Lower lobe of right lung (tissue), 2 donors: Measurements from ENCODE around the gene TEAD4. TPM values are rescaled to one million over a fixed set of nuclear protein-coding genes. Genes with fewer than 3 reads are reported as not detected.

Experiments
- ATAC-seq, 2 donors: fragments of 200-7000 bp; cut with Tn5 transposase; one replicate each; pipeline ENCODE4 v1.9.1; 2020 to 2022; ENCODE audit warnings: mild to moderate bottlenecking in 2 of 2, moderate library complexity in 2 of 2
- DNase-seq: peaks from one replicate; pipeline ENCODE4 v3.0.0-alpha.2; 2020
- H3K27ac ChIP-seq: fragments of 200-600 bp; one replicate; pipeline ENCODE4 v1.8.0; 2022
- H3K27me3 ChIP-seq: fragments of 200-600 bp; one replicate; pipeline ENCODE4 v1.8.0; 2022; ENCODE audit warnings: low read depth
- H3K36me3 ChIP-seq: fragments of 200-600 bp; one replicate; pipeline ENCODE4 v1.8.0; 2022; ENCODE audit warnings: mild to moderate bottlenecking
- H3K4me1 ChIP-seq: fragments of 200-600 bp; one replicate; pipeline ENCODE4 v1.8.0; 2022
- H3K4me3 ChIP-seq: fragments of 200-600 bp; one replicate; pipeline ENCODE4 v1.8.0; 2022; ENCODE audit warnings: mild to moderate bottlenecking
- H3K9me3 ChIP-seq: fragments of 200-600 bp; one replicate; pipeline ENCODE4 v1.8.0; 2022
- intact Hi-C: fragments of 100-400 bp; cut with DNase I; formaldehyde crosslinking; loops from one replicate; pipeline ENCODE4 v1.11.0; 2022
- total RNA-seq: library from RNA; stranded (reverse); fragmentation: NEBNext Ultra II Directional; extraction: Animal tissue kit (Norgen Biotek cat#: 25700); gene quantifications from one replicate; pipeline ENCODE4 v1.2.1, GENCODE V29; 2021
- TF ChIP-seq, protein P1 (sequence below): fragments of 200-600 bp; IDR thresholded peaks from one replicate; pipeline ENCODE4 v1.8.0; 2022; ENCODE audit warnings: antibody characterized with exemption, mild to moderate bottlenecking
- donor health status: DM: no; HTN: yes; CAD: no; lungs with severe emphysema.

Gene TEAD4
- total RNA-seq, 1 donor from 2014 or later, result 27.3 TPM

- Histone ChIP-seq H3K4me3 (no peak overlapping the region), H3K36me3 (peaks cover under 1% of the 10 kb centered on the region), H3K4me1 (peaks cover 28% of the 10 kb centered on the region), H3K27ac (no peak overlapping the region), H3K9me3 (no peaks in the 10 kb centered on the region), H3K27me3 (no peaks in the 10 kb centered on the region)
- TF ChIP-seq, protein P1, sequence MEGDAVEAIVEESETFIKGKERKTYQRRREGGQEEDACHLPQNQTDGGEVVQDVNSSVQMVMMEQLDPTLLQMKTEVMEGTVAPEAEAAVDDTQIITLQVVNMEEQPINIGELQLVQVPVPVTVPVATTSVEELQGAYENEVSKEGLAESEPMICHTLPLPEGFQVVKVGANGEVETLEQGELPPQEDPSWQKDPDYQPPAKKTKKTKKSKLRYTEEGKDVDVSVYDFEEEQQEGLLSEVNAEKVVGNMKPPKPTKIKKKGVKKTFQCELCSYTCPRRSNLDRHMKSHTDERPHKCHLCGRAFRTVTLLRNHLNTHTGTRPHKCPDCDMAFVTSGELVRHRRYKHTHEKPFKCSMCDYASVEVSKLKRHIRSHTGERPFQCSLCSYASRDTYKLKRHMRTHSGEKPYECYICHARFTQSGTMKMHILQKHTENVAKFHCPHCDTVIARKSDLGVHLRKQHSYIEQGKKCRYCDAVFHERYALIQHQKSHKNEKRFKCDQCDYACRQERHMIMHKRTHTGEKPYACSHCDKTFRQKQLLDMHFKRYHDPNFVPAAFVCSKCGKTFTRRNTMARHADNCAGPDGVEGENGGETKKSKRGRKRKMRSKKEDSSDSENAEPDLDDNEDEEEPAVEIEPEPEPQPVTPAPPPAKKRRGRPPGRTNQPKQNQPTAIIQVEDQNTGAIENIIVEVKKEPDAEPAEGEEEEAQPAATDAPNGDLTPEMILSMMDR, result no peak
- intact Hi-C loops, result no loop called here
- DNase-seq (no peak), ATAC-seq (no peak)
Measured at GRCh38 chr12:3009780-3010179, 50.6 kb downstream of the TEAD4 start.

GRCh38 chr12:3010214-3010930, 51.2 kb downstream of the TEAD4 start:
- DNase-seq (no peak), ATAC-seq (no peak)
- Histone ChIP-seq H3K4me3 (no peak overlapping the region), H3K4me1 (peaks cover 31% of the 10 kb centered on the region), H3K9me3 (no peaks in the 10 kb centered on the region), H3K27ac (no peak overlapping the region), H3K27me3 (no peaks in the 10 kb centered on the region), H3K36me3 (no peaks in the 10 kb centered on the region)
- TF ChIP-seq, protein P1, result no peak
- intact Hi-C loops, result no loop called here

GRCh38 chr12:3012786-3013185, 53.6 kb downstream of the TEAD4 start:
- H3K4me1 ChIP-seq, result peaks cover 31% of the 10 kb centered on the region
- peaks cover 19% of the 10 kb centered on the region for H3K36me3 ChIP-seq
- no peak overlapping the region for H3K4me3 ChIP-seq
- ATAC-seq (no peak), DNase-seq (no peak)
- intact Hi-C loops, result no loop called here
- H3K27ac ChIP-seq, result peak overlapping the region; percentile 25
- H3K9me3 ChIP-seq, result no peaks in the 10 kb centered on the region
- TF ChIP-seq, protein P1, result no peak
- no peaks in the 10 kb centered on the region for H3K27me3 ChIP-seq

GRCh38 chr12:3014641-3015040, 55.4 kb downstream of the TEAD4 start:
- no peak overlapping the region for H3K4me3 ChIP-seq
- no peaks in the 10 kb centered on the region for H3K27me3 ChIP-seq
- H3K27ac ChIP-seq, result peak overlapping the region; percentile 33
- peaks cover 27% of the 10 kb centered on the region for H3K36me3 ChIP-seq
- ATAC-seq (no peak), DNase-seq (peak; percentile 56)
- H3K4me1 ChIP-seq, result peaks cover 31% of the 10 kb centered on the region
- TF ChIP-seq, protein P1, result no peak
- intact Hi-C loops, result no loop called here
- H3K9me3 ChIP-seq, result no peaks in the 10 kb centered on the region

- no peak for ATAC-seq
- Histone ChIP-seq H3K27me3 (no peaks in the 10 kb centered on the region), H3K9me3 (no peaks in the 10 kb centered on the region), H3K4me3 (no peak overlapping the region), H3K4me1 (peaks cover 31% of the 10 kb centered on the region), H3K36me3 (peaks cover 34% of the 10 kb centered on the region), H3K27ac (peak overlapping the region; percentile 33)
- intact Hi-C loops, result no loop called here
- DNase-seq, result no peak
- TF ChIP-seq, protein P1, result no peak
Measured at GRCh38 chr12:3015356-3015755, 56.2 kb downstream of the TEAD4 start.
